ENCODE results near the gene DOCK2.

GRCh38 chr5:169814045-169814444 is 177.0 kb downstream of the DOCK2 start:
- TF ChIP-seq EZH2phosphoT487 (IDR thresholded peaks at IDR 0.05; ENCODE audit: borderline replicate concordance, low read length) = no peak
- TF ChIP-seq CTCF (IDR thresholded peaks at IDR 0.05; ENCODE audit: low read depth, low read length, poor library complexity, severe bottlenecking) = no peak

All from DOHH2 (cell line).